Natural killer cell (primary cell): Measurements from ENCODE around the gene PLCD1. TPM values are rescaled to one million over a fixed set of nuclear protein-coding genes. Genes with fewer than 3 reads are reported as not detected.

Experiments
- ATAC-seq, 3 donors: fragments of 150-1000 bp in 2 of 3; fragments of 200-7000 bp in 1 of 3; cut with Tn5 transposase; 1 replicate in 1 of 3; 2 replicates in 2 of 3; pipeline ENCODE4 v1.10.0; 2021; ENCODE audit warnings: mild to moderate bottlenecking in 2 of 3, moderate library complexity in 2 of 3
- DNase-seq, 2 donors: peaks; one replicate each; pipeline versions ENCODE4 v3.0.0 to v3.0.0-alpha.2; 2013 to 2021; ENCODE audit warnings: mixed read lengths in 1 of 2
- H3K27ac ChIP-seq: one replicate; pipeline ENCODE4 v1.5.1; 2013; ENCODE audit warnings: mild to moderate bottlenecking, low read length
- H3K27me3 ChIP-seq: one replicate; pipeline ENCODE4 v1.6.1; 2013; ENCODE audit warnings: low read length; ENCODE audit not compliant: control insufficient read depth, insufficient read depth
- H3K36me3 ChIP-seq: one replicate; pipeline ENCODE4 v1.6.1; 2013; ENCODE audit warnings: low read length; ENCODE audit not compliant: control insufficient read depth, insufficient read depth
- H3K4me1 ChIP-seq: one replicate; pipeline ENCODE4 v1.6.1; 2013; ENCODE audit warnings: low read length; ENCODE audit not compliant: control insufficient read depth, insufficient read depth
- H3K4me3 ChIP-seq: one replicate; pipeline ENCODE4 v1.5.1; 2013; ENCODE audit warnings: low read length
- H3K9me3 ChIP-seq: one replicate; pipeline ENCODE4 v1.6.1; 2013; ENCODE audit warnings: low read length; ENCODE audit not compliant: control insufficient read depth, insufficient read depth
- H3K27ac Mint-ChIP-seq, 2 donors: one replicate each; pipeline ENCODE4 v1.8.0; 2022; ENCODE audit warnings: mild to moderate bottlenecking in 2 of 2, mixed read lengths in 2 of 2, moderate library complexity in 1 of 2
- H3K27me3 Mint-ChIP-seq, 2 donors: one replicate each; pipeline ENCODE4 v1.8.0; 2022; ENCODE audit warnings: low read depth in 2 of 2, mixed read lengths in 2 of 2
- H3K36me3 Mint-ChIP-seq: one replicate; pipeline ENCODE4 v1.8.0; 2022; ENCODE audit warnings: mixed read lengths
- H3K4me1 Mint-ChIP-seq, 2 donors: one replicate each; pipeline ENCODE4 v1.8.0; 2022; ENCODE audit warnings: mixed read lengths in 2 of 2
- H3K4me3 Mint-ChIP-seq: one replicate; pipeline ENCODE4 v1.8.0; 2022; ENCODE audit warnings: mild to moderate bottlenecking, moderate library complexity, mixed read lengths
- H3K9me3 Mint-ChIP-seq, 2 donors: one replicate each; pipeline ENCODE4 v1.8.0; 2022; ENCODE audit warnings: mixed read lengths in 2 of 2
- CTCF ChIP-seq: fragments of 200-600 bp; IDR thresholded peaks from one replicate; pipeline ENCODE4 v1.8.0; 2022; ENCODE audit warnings: antibody characterized with exemption
- WGBS: methylation state at CpG from one replicate; pipeline ENCODE4 v1.1.7; 2013; ENCODE audit warnings: missing lambda C conversion rate; ENCODE audit not compliant: insufficient coverage; 5-methylcytosine and 5-hydroxymethylcytosine counted together
- intact Hi-C: fragments of 100-400 bp; cut with micrococcal nuclease; formaldehyde crosslinking; loops from one replicate; pipeline ENCODE4 v1.14.2; 2022
- total RNA-seq, 4 donors: library from RNA; stranded (reverse); fragments of 120-200 nt in 1 of 4; gene quantifications; one replicate each; pipeline versions ENCODE4 v1.2.3 to v1.2.4, GENCODE V29; 2013 to 2022

Gene PLCD1
- total RNA-seq, 3 donors from 2014 or later (not counting 1 experiment from before 2014, with no cell fraction given) = 27.7 to 38.1 (median 29.4) TPM

GRCh38 chr3:37971467-37971866 is 58.0 kb downstream of the PLCD1 start:
- Mint-ChIP-seq H3K27me3 (peaks cover 0 to 5% of the 10 kb centered on the region in 2 donors), H3K36me3 (no peaks in the 10 kb centered on the region), H3K4me1 (peaks cover 0 to 6% of the 10 kb centered on the region in 2 donors), H3K27ac (no peak overlapping the region), H3K4me3 (no peak overlapping the region), H3K9me3 (no peaks in the 10 kb centered on the region)
- no peaks in the 10 kb centered on the region for H3K9me3 ChIP-seq
- peaks cover 5% of the 10 kb centered on the region for H3K4me1 ChIP-seq
- DNase-seq (no peak), ATAC-seq (no peak)
- no peak for TF ChIP-seq CTCF
- H3K4me3 ChIP-seq = no peak overlapping the region
- intact Hi-C loops = no loop called here
- no peaks in the 10 kb centered on the region for H3K36me3 ChIP-seq
- H3K27ac ChIP-seq = no peak overlapping the region
- no peaks in the 10 kb centered on the region for H3K27me3 ChIP-seq

GRCh38 chr3:37970802-37971201 is 58.6 kb downstream of the PLCD1 start:
- Mint-ChIP-seq H3K27me3 (peaks cover 0 to 5% of the 10 kb centered on the region in 2 donors), H3K9me3 (no peaks in the 10 kb centered on the region), H3K4me3 (no peak overlapping the region), H3K36me3 (no peaks in the 10 kb centered on the region), H3K27ac (no peak overlapping the region), H3K4me1 (peaks cover 0 to 6% of the 10 kb centered on the region in 2 donors)
- WGBS = 89% methylated on average over 5 of the region's 5 CpGs
- H3K4me1 ChIP-seq = peaks cover 5% of the 10 kb centered on the region
- H3K27me3 ChIP-seq = no peaks in the 10 kb centered on the region
- no peak for TF ChIP-seq CTCF
- H3K4me3 ChIP-seq = no peak overlapping the region
- intact Hi-C loops = no loop called here
- no peak for ATAC-seq
- DNase-seq = no peak
- H3K36me3 ChIP-seq = no peaks in the 10 kb centered on the region
- H3K27ac ChIP-seq = no peak overlapping the region
- H3K9me3 ChIP-seq = no peaks in the 10 kb centered on the region

- DNase-seq (no peak), ATAC-seq (no peak)
- H3K36me3 Mint-ChIP-seq = no peaks in the 10 kb centered on the region
- H3K27me3 Mint-ChIP-seq = peaks cover 5 to 9% of the 10 kb centered on the region in 2 donors
- Histone ChIP-seq H3K4me3 (no peak overlapping the region), H3K36me3 (no peaks in the 10 kb centered on the region), H3K27ac (no peak overlapping the region), H3K27me3 (no peaks in the 10 kb centered on the region), H3K9me3 (no peaks in the 10 kb centered on the region), H3K4me1 (peaks cover 2% of the 10 kb centered on the region)
- H3K27ac Mint-ChIP-seq = peak overlapping the region in 1 of 2 donors; percentile 1
- 75% methylated on average over 7 of the region's 7 CpGs for WGBS
- TF ChIP-seq CTCF = no peak
- H3K4me3 Mint-ChIP-seq = no peak overlapping the region
- peaks cover 0 to 3% of the 10 kb centered on the region in 2 donors for H3K4me1 Mint-ChIP-seq
- intact Hi-C loops = no loop called here
- no peaks in the 10 kb centered on the region for H3K9me3 Mint-ChIP-seq
These were observed 59.8 kb downstream of the PLCD1 start for GRCh38 chr3:37969596-37970100.
